SK-N-SH (cell line): ENCODE measurements around the gene TAPBP. TPM values are rescaled to one million over a fixed set of nuclear protein-coding genes. Genes with fewer than 3 reads are reported as not detected.

Source experiments
- CTCF ChIA-PET: fragments of 300-600, 350-600 bp; formaldehyde crosslinking; extraction: SDS; loops from one replicate; lab custom pipeline; 2021; lab: Yijun Ruan, JAX
- POLR2A ChIA-PET: fragments of 350-600 bp; sonication (Branson Sonifier 250); formaldehyde crosslinking; extraction: SDS; loops from one replicate; lab custom pipeline; 2020; ENCODE audit warnings: antibody characterized with exemption, inconsistent platforms; lab: Yijun Ruan, JAX
- DNase-seq: peaks from one replicate; pipeline ENCODE4 v3.0.0; 2012
- H2AFZ ChIP-seq: fragments of 200-600 bp; sonication (generic); 2 replicates; pipeline ENCODE4 v1.8.1; 2016; ENCODE audit warnings: antibody characterized with exemption, mild to moderate bottlenecking, low read depth
- H3F3A ChIP-seq: fragments of 200-600 bp; sonication (generic); replicated peaks from 2 replicates; pipeline ENCODE3; 2016; ENCODE audit warnings: antibody characterized with exemption, mild to moderate bottlenecking; ENCODE audit not compliant: insufficient read depth
- H3K27ac ChIP-seq, 2 experiments: fragments of 200-500 bp in 1 of 2; fragments of 200-600 bp in 1 of 2; sonication (Bioruptor generic) in 1 of 2; sonication (generic), shearing (Covaris generic) in 1 of 2; 2 replicates each; pipeline versions ENCODE4 v1.5.1 to v1.6.1; 2014 to 2016; ENCODE audit warnings: low read depth in 2 of 2, inconsistent platforms in 1 of 2, low read length in 1 of 2, mild to moderate bottlenecking in 1 of 2, mixed read lengths in 1 of 2
- H3K27me3 ChIP-seq: fragments of 200-600 bp; sonication (generic), shearing (Covaris generic); 2 replicates; pipeline ENCODE4 v1.6.1; 2016; ENCODE audit warnings: mixed run types; ENCODE audit not compliant: insufficient read depth
- H3K36me3 ChIP-seq, 2 experiments: fragments of 200-500 bp in 1 of 2; fragments of 200-600 bp in 1 of 2; sonication (Bioruptor generic) in 1 of 2; sonication (generic) in 1 of 2; replicated peaks in 1 of 2; 2 replicates each; pipeline versions ENCODE3 to v1.5.1; 2014 to 2016; ENCODE audit warnings: low read length in 1 of 2, mild to moderate bottlenecking in 1 of 2; ENCODE audit not compliant: insufficient read depth in 2 of 2, control insufficient read depth in 1 of 2
- H3K4me1 ChIP-seq, 2 experiments: fragments of 200-500 bp in 1 of 2; fragments of 200-600 bp in 1 of 2; sonication (Bioruptor generic) in 1 of 2; sonication (generic), shearing (Covaris generic) in 1 of 2; 2 replicates each; pipeline versions ENCODE4 v1.5.1 to v1.6.1; 2014 to 2016; ENCODE audit warnings: low read depth in 1 of 2, low read length in 1 of 2, mixed run types in 1 of 2; ENCODE audit not compliant: insufficient read depth in 2 of 2, control insufficient read depth in 1 of 2
- H3K4me2 ChIP-seq: fragments of 200-600 bp; sonication (generic), shearing (Covaris generic); 2 replicates; pipeline ENCODE4 v1.6.1; 2017; ENCODE audit warnings: mixed run types
- H3K4me3 ChIP-seq, 2 experiments: fragments of 200-500 bp in 1 of 2; fragments of 200-600 bp in 1 of 2; sonication (Bioruptor generic) in 1 of 2; sonication (generic), shearing (Covaris generic) in 1 of 2; 2 replicates each; pipeline versions ENCODE4 v1.5.1 to v1.8.1; 2014 to 2016; ENCODE audit warnings: low read depth in 2 of 2, inconsistent platforms in 1 of 2, low read length in 1 of 2, mild to moderate bottlenecking in 1 of 2, mixed read lengths in 1 of 2, moderate library complexity in 1 of 2
- H3K79me2 ChIP-seq: fragments of 200-600 bp; sonication (generic); 2 replicates; pipeline ENCODE4 v1.8.1; 2017; ENCODE audit warnings: mild to moderate bottlenecking; ENCODE audit not compliant: insufficient read depth
- H3K9ac ChIP-seq: fragments of 200-600 bp; sonication (generic); 2 replicates; pipeline ENCODE4 v1.6.1; 2017; ENCODE audit warnings: mixed run types
- H3K9me2 ChIP-seq: fragments of 200-600 bp; sonication (generic); 2 replicates; pipeline ENCODE4 v1.6.1; 2017; ENCODE audit warnings: mixed run types
- H3K9me3 ChIP-seq: fragments of 200-600 bp; sonication (generic); 2 replicates; pipeline ENCODE4 v1.6.1; 2017; ENCODE audit warnings: mixed run types, mild to moderate bottlenecking, moderate library complexity
- H4K20me1 ChIP-seq: fragments of 200-600 bp; sonication (generic); 2 replicates; pipeline ENCODE4 v1.6.1; 2017; ENCODE audit warnings: mild to moderate bottlenecking, mixed run types; ENCODE audit not compliant: insufficient read depth
- ELF1 ChIP-seq: IDR thresholded peaks from 2 replicates; pipeline ENCODE4 v1.4.0; 2012
- FOXM1 ChIP-seq: IDR thresholded peaks from 2 replicates; pipeline ENCODE4 v1.4.0; 2012; ENCODE audit warnings: low read depth, mild to moderate bottlenecking
- JUND ChIP-seq: IDR thresholded peaks from 2 replicates; pipeline ENCODE4 v1.4.0; 2012
- MEF2A ChIP-seq: IDR thresholded peaks from 2 replicates; pipeline ENCODE4 v1.4.0; 2012; ENCODE audit warnings: low read depth, borderline replicate concordance
- MXI1 ChIP-seq: IDR thresholded peaks from 2 replicates; pipeline ENCODE4 v1.6.1; 2012; ENCODE audit warnings: mild to moderate bottlenecking, low read depth, low read length, improper control_type of control experiment
- POLR2AphosphoS5 ChIP-seq: IDR thresholded peaks from 2 replicates; pipeline ENCODE4 v1.6.1; 2012; ENCODE audit warnings: low read depth, low read length
- RCOR1 ChIP-seq: fragments of 150-350 bp; IDR thresholded peaks from 2 replicates; pipeline ENCODE4 v1.6.1; 2017; ENCODE audit warnings: antibody characterized with exemption, low read length
- RFX5 ChIP-seq: IDR thresholded peaks from 2 replicates; pipeline ENCODE4 v1.6.1; 2012; ENCODE audit warnings: mild to moderate bottlenecking, improper control_type of control experiment, low read length
- RXRA ChIP-seq: IDR thresholded peaks from 2 replicates; pipeline ENCODE4 v1.4.0; 2012; ENCODE audit warnings: low read depth, mild to moderate bottlenecking, borderline replicate concordance
- SMC3 ChIP-seq: IDR thresholded peaks from 2 replicates; pipeline ENCODE4 v1.6.1; 2012; ENCODE audit warnings: low read depth, low read length, improper control_type of control experiment
- YY1 ChIP-seq: IDR thresholded peaks from 2 replicates; pipeline ENCODE4 v1.4.0; 2012; ENCODE audit warnings: low read depth, mild to moderate bottlenecking
- WGBS: methylation state at CpG from one replicate; pipeline ENCODE4 v1.1.6; 2017; ENCODE audit warnings: low lambda C conversion rate; 5-methylcytosine and 5-hydroxymethylcytosine counted together
- polyA plus RNA-seq, 3 experiments: library from polyadenylated mRNA; depleted of rRNA; stranded (reverse); fragments of >200 nt; gene quantifications; 2 replicates each; pipeline ENCODE4 v1.2.3, GENCODE V29; 2012
- TF ChIP-seq, protein P1 (sequence below): fragments of 200-600 bp; sonication (generic); IDR thresholded peaks from 2 replicates; pipeline ENCODE4 v1.6.1; 2017; ENCODE audit warnings: antibody characterized with exemption, mild to moderate bottlenecking, moderate library complexity
- TF ChIP-seq, protein P2 (sequence below): IDR thresholded peaks from 2 replicates; pipeline ENCODE4 v1.4.0; 2012; ENCODE audit warnings: low read depth, borderline replicate concordance
- TF ChIP-seq, protein P3 (sequence below): IDR thresholded peaks from 2 replicates; pipeline ENCODE4 v1.4.0; 2012; ENCODE audit warnings: low read depth, borderline replicate concordance
- TF ChIP-seq, protein P4 (sequence below): IDR thresholded peaks from 2 replicates; pipeline ENCODE4; 2012
- TF ChIP-seq, protein P5 (sequence below): IDR thresholded peaks from 2 replicates; pipeline ENCODE4 v1.6.1; 2012; ENCODE audit warnings: mild to moderate bottlenecking, low read depth, low read length, moderate library complexity

The TAPBP gene
- polyA plus RNA-seq, 1 of the 3 experiments (the other 2 are of a cell fraction), result 44.5 TPM

DNA sequence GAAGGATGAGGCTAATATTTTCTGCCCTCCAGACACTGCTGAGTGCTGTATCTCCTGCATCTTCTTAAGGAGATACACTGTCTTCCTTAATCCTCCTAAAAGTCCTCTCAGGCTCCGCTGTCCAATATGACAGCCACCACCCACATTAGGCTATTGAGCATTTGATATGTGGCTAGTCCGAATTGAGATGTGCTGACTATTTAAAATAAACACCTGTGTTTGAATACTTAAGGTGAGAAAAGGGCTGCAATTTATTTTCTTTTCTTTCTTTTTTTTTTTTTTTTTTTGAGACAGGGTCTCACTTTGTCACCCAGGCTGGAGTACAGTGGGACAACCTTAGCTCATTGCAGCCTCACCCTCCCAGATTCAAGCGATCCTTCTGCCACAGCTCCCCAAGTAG is 12.0 kb downstream of the TAPBP start:
- TF ChIP-seq, protein P1, sequence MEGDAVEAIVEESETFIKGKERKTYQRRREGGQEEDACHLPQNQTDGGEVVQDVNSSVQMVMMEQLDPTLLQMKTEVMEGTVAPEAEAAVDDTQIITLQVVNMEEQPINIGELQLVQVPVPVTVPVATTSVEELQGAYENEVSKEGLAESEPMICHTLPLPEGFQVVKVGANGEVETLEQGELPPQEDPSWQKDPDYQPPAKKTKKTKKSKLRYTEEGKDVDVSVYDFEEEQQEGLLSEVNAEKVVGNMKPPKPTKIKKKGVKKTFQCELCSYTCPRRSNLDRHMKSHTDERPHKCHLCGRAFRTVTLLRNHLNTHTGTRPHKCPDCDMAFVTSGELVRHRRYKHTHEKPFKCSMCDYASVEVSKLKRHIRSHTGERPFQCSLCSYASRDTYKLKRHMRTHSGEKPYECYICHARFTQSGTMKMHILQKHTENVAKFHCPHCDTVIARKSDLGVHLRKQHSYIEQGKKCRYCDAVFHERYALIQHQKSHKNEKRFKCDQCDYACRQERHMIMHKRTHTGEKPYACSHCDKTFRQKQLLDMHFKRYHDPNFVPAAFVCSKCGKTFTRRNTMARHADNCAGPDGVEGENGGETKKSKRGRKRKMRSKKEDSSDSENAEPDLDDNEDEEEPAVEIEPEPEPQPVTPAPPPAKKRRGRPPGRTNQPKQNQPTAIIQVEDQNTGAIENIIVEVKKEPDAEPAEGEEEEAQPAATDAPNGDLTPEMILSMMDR, result no peak
- TF ChIP-seq, protein P2, sequence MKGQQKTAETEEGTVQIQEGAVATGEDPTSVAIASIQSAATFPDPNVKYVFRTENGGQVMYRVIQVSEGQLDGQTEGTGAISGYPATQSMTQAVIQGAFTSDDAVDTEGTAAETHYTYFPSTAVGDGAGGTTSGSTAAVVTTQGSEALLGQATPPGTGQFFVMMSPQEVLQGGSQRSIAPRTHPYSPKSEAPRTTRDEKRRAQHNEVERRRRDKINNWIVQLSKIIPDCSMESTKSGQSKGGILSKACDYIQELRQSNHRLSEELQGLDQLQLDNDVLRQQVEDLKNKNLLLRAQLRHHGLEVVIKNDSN, result no peak
- TF ChIP-seq RFX5, result no peak
- TF ChIP-seq RCOR1, result no peak
- TF ChIP-seq, protein P3, sequence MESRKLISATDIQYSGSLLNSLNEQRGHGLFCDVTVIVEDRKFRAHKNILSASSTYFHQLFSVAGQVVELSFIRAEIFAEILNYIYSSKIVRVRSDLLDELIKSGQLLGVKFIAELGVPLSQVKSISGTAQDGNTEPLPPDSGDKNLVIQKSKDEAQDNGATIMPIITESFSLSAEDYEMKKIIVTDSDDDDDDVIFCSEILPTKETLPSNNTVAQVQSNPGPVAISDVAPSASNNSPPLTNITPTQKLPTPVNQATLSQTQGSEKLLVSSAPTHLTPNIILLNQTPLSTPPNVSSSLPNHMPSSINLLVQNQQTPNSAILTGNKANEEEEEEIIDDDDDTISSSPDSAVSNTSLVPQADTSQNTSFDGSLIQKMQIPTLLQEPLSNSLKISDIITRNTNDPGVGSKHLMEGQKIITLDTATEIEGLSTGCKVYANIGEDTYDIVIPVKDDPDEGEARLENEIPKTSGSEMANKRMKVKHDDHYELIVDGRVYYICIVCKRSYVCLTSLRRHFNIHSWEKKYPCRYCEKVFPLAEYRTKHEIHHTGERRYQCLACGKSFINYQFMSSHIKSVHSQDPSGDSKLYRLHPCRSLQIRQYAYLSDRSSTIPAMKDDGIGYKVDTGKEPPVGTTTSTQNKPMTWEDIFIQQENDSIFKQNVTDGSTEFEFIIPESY, result no peak
- TF ChIP-seq RXRA, result no peak
- TF ChIP-seq YY1, result no peak
- H3K27ac ChIP-seq, result no peak overlapping the region
- ChIA-PET POLR2A (interaction anchor here (0.6 to 2.1 kb wide), 2 partner anchors 12 to 24 kb away, joined by 3 to 15 read pairs; partner anchors contain the start of genes B3GALT4 and TAPBP), CTCF (no interaction called here)
- H3F3A ChIP-seq, result peaks cover 22% of the 10 kb centered on the region
- no peaks in the 10 kb centered on the region for H3K9me3 ChIP-seq
- 95% methylated on average over 3 of the region's 3 CpGs for WGBS
- peaks cover 13 to 22% of the 10 kb centered on the region in 2 experiments for H3K36me3 ChIP-seq
- H2AFZ ChIP-seq, result no peak overlapping the region
- H3K4me3 ChIP-seq, result no peak overlapping the region; a peak in 1 of 4 replicates
- H3K27me3 ChIP-seq, result no peaks in the 10 kb centered on the region
- no peak overlapping the region for H3K9ac ChIP-seq
- H3K9me2 ChIP-seq, result no peaks in the 10 kb centered on the region
- H3K79me2 ChIP-seq, result peaks cover 74% of the 10 kb centered on the region
- peaks cover 4 to 10% of the 10 kb centered on the region in 2 experiments; a peak in 1 of 4 replicates for H3K4me1 ChIP-seq
- H3K4me2 ChIP-seq, result no peak overlapping the region
- DNase-seq, result no peak
- H4K20me1 ChIP-seq, result peaks cover 14% of the 10 kb centered on the region; the same call in 1 of the 2 replicates

DNA sequence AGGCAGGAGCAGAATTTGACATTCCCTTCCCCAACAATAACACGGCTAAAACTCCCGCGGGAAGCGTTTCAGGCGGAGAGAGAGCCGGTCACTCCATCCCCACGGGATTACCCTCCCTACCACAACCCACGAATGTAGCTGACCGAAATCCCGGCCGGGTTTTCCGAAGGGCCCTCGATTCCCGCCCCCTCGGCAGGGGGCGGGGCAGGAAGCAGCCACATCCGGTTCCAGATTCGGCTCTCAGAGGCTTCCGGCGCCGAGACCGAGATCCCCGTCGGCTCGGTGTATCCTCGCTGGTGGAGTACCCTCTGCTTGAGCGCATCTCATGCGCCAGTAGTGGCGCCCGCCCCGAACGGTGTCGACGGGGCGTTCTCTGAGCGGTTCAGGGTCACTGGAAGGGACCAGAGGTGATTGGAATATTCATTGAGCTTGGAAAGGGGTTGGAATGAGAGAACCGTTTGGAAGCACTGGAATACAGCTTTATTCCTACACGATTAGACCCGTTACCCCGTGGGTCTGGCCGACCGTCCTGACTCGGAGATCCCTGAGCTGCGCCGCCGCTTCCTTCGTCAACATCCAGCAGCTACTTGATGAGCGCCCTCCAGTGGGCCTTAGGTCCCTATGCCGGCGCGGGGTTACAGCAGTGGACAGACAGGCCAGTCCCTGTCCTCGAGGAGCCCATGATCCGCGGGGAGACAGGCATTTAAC is 14.5 kb downstream of the TAPBP start:
- 1% methylated on average over 34 of the region's 54 CpGs for WGBS
- Histone ChIP-seq H3K9me2 (no peaks in the 10 kb centered on the region), H3K9me3 (no peaks in the 10 kb centered on the region), H3K79me2 (peaks cover 52% of the 10 kb centered on the region), H3K36me3 (peaks cover 17 to 23% of the 10 kb centered on the region in 2 experiments), H2AFZ (peak overlapping the region; percentile 40; the same call in 1 of the 2 replicates), H3K4me2 (peak overlapping the region; percentile 94), H3K27ac (peak overlapping the region; percentile 99), H3K4me1 (peaks cover 4 to 12% of the 10 kb centered on the region in 2 experiments; a peak in 1 of 4 replicates), H3K9ac (peak overlapping the region; percentile 94), H3F3A (peaks cover 22% of the 10 kb centered on the region), H3K4me3 (peak overlapping the region; percentile 84 to 89), H4K20me1 (peaks cover 11% of the 10 kb centered on the region; the same call in 1 of the 2 replicates), H3K27me3 (no peaks in the 10 kb centered on the region)
- CTCF ChIA-PET, result interaction anchor here (0.5 to 2.9 kb wide), 22 partner anchors 8 to 126 kb away, joined by 3 to 30 read pairs (median 4); partner anchors contain the start of genes B3GALT4, PFDN6, RPS18 and TAPBP
- peak; percentile 91 for DNase-seq
- POLR2A ChIA-PET, result interaction anchor here (0.8 to 3.3 kb wide), 11 partner anchors 10 to 328 kb away, joined by 4 to 30 read pairs (median 7); partner anchors contain the start of genes B3GALT4, KIFC1, PFDN6 and RING1
- TF ChIP-seq RFX5, result no peak
- TF ChIP-seq, protein P4, sequence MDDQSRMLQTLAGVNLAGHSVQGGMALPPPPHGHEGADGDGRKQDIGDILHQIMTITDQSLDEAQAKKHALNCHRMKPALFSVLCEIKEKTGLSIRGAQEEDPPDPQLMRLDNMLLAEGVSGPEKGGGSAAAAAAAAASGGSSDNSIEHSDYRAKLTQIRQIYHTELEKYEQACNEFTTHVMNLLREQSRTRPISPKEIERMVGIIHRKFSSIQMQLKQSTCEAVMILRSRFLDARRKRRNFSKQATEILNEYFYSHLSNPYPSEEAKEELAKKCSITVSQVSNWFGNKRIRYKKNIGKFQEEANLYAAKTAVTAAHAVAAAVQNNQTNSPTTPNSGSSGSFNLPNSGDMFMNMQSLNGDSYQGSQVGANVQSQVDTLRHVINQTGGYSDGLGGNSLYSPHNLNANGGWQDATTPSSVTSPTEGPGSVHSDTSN, result peak; percentile 2
- TF ChIP-seq MXI1, result peak; percentile 80; the same call in 1 of the 2 replicates
- no peak for TF ChIP-seq MEF2A
- TF ChIP-seq ELF1, result peak; percentile 49; the same call in 1 of the 2 replicates
- TF ChIP-seq, protein P5, sequence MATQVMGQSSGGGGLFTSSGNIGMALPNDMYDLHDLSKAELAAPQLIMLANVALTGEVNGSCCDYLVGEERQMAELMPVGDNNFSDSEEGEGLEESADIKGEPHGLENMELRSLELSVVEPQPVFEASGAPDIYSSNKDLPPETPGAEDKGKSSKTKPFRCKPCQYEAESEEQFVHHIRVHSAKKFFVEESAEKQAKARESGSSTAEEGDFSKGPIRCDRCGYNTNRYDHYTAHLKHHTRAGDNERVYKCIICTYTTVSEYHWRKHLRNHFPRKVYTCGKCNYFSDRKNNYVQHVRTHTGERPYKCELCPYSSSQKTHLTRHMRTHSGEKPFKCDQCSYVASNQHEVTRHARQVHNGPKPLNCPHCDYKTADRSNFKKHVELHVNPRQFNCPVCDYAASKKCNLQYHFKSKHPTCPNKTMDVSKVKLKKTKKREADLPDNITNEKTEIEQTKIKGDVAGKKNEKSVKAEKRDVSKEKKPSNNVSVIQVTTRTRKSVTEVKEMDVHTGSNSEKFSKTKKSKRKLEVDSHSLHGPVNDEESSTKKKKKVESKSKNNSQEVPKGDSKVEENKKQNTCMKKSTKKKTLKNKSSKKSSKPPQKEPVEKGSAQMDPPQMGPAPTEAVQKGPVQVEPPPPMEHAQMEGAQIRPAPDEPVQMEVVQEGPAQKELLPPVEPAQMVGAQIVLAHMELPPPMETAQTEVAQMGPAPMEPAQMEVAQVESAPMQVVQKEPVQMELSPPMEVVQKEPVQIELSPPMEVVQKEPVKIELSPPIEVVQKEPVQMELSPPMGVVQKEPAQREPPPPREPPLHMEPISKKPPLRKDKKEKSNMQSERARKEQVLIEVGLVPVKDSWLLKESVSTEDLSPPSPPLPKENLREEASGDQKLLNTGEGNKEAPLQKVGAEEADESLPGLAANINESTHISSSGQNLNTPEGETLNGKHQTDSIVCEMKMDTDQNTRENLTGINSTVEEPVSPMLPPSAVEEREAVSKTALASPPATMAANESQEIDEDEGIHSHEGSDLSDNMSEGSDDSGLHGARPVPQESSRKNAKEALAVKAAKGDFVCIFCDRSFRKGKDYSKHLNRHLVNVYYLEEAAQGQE, result peak; percentile 36; the same call in 1 of the 2 replicates
- 0 out of 2 replicates have a peak, but pooled peaks have one; percentile 23 for TF ChIP-seq FOXM1
- peak; percentile 98 for TF ChIP-seq POLR2AphosphoS5
- peak; percentile 52 for TF ChIP-seq JUND
- TF ChIP-seq SMC3, result peak; percentile 36; the same call in 1 of the 2 replicates
